HL-60/S4 treated with phorbol 12-myristate 13-acetate at 8.2 ng/mL for 4 days and 3 days (cell line): ENCODE results near the gene CSNK1E.

Source experiments
- in situ Hi-C: fragments of 300-500 bp; cut with MboI; formaldehyde crosslinking; loops from 2 replicates; pipeline ENCODE4 v1.15.0; 2022; ENCODE audit warnings: low sequenced_read_pairs

Gene CSNK1E

DNA sequence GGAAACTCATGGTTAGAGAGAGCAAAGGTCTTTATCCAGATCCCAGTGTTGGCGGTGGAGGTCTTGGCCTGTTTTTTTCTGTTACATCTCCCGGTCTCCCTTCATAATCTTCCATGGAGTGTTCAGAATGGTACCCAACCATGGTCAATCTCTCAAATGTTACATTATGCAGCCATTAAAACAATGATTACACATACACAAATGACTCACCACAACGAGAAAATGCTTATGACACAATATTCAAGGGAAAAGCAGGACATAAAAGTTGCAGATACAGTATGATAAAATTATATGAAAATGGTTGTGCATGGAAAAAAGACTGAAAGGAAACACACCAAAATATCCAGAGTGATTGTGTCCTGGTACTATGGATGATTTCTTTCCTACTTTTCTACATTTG, 17.8 kb upstream of the CSNK1E start:
- in situ Hi-C loops, result no loop called here

DNA sequence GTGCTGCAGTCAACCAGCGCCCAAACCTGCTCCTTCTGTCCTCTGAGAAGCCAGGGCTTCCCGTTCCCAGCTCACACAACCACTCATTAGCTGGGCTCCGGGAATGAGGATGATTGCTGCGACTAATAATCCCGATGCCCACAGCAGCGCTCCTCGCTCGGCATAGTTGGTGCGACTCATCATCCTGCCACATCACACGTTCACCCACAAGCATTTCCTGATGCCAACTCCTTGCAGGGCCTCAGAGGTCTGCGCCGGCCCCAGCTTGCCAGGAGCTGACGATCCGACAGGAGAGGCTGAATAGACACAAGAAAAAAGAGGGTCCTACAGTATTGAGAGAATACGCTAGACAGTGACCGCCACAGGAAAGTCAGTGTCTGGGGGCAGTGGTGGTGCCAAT, 10.6 kb upstream of the CSNK1E start:
- in situ Hi-C loops, result no loop called here

DNA sequence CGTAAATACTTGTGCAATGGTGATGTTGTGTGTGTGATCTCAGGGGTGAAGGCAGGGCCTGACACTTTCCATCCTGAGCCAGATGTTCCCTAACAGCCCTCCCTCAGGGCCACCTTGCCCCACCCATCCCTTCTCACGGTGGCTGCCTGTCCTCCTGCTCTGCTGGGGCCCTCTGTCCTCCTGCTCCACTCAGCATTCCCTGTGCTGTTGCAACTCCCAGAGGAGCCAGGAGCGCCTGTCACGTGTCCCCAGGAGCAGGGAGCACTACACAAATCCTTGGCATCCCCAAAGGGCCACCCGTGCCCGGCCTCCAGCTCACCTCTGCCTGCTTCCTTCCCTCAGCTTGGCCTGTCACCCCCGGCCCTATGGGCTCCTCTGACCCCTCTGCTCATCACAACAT, 10.2 kb upstream of the CSNK1E start:
- in situ Hi-C loops, result no loop called here

DNA sequence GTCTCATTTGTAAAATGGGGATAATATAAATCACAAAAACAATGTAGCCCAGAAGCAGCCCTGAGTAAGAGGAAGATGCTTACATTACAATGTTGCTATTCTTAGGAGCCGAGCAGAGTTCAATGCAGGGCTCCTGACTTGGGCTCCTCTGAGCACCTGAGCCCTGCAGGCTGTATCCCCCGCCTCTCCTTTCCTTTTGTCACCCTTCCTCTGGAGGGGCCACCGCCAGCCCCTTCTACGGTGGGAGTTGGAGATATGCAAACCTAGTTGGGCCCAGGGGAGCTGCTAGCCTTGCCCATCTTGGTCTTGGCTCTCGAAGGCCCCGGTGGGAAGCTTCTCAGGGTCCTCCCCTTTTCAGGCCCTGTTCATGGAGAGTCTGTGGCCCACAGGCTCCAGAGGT, 8.4 kb upstream of the CSNK1E start:
- in situ Hi-C loops, result no loop called here

- in situ Hi-C loops, result no loop called here
These were observed 3.6 kb upstream of the CSNK1E start for GRCh38 chr22:38320605-38321402.

DNA sequence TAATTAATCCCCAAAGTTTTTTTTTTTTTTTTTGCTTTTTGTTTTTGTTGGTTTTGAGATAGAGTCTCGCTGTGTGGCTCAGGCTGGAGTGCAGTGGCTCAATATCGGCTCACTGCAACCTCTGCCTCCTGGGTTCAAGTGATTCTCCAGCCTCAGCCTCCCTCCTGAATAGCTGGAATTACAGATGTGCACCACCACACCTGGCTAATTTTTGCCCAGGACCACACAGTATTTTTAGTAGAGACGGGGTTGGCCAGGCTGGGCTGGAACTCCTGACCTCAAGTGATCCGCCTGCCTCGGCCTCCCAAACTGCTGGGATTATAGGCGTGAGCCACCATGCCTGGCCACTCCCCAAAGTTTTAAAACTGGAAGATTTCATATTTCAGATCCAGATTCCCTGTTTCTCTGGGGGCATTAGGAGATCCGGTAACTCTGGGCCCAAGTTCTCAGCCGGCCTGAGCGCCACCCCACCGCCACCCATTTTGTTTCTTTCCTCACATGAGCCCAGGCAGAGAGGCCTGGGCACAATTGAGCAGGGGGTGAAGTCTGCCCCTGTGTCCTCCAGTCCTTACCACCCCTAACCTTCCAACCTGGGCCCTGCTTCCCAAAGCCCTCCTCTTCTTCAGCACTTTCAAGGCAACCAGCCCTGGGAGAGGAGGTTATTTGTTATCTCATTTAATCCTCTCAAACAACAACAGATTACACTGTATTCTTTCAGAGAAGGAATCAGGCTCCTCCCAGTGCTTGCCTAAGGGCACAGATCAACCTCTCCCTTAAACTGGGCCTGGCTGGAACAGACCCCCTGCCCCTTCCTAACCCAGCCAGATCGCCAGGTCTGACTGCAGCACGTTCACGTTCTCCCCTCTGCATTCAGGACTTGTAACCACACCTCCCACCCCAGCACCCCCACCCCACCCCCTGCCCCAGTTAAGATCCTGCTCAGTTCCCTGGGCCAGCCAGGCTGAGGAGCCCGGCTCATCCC, 1.9 kb upstream of the CSNK1E start:
- in situ Hi-C loops, result no loop called here

DNA sequence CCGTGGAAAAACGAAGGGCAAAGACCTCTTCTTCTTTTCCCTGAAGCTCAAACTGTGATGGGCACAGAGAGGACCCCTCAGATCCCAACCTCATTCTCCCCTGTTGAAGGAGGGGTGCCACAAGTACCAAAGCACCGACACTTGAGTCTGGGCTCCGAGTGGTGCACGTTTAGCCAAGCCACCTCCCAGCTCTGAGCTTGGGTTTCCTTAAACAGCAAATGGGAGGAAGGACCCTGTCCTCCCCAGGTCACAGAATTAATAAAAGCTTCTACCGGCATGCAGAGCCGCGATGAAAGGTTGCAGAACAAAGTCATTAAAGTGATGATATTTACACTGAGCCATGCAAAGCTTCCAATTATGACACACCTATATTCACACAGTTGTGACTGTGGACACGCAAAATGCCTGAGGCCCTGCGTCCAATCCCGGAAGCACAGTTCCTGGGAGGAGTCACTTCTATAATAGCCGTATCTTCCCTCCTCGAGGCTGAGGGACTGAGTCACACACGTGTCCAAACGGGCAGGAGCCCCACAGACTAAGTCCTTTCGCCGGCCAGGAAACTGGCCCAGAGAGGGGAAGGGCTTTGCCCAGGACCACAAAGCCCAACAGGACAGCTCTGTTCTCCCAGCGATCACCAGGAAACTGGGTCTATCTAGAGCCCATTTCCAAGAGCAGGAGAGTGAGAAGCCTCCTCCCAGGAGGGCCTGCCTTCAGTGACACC, 922 bp upstream of the CSNK1E start:
- in situ Hi-C loops, result no loop called here

GRCh38 chr22:38316364-38317121, 690 bp downstream of the CSNK1E start:
- in situ Hi-C loops, result no loop called here

- in situ Hi-C loops, result no loop called here
These were observed 1.3 kb downstream of the CSNK1E start for GRCh38 chr22:38315823-38316363.

GRCh38 chr22:38314933-38315822, 2.1 kb downstream of the CSNK1E start:
- in situ Hi-C loops, result no loop called here

- in situ Hi-C loops, result no loop called here
These were observed 2.9 kb downstream of the CSNK1E start for GRCh38 chr22:38314051-38314932.

DNA sequence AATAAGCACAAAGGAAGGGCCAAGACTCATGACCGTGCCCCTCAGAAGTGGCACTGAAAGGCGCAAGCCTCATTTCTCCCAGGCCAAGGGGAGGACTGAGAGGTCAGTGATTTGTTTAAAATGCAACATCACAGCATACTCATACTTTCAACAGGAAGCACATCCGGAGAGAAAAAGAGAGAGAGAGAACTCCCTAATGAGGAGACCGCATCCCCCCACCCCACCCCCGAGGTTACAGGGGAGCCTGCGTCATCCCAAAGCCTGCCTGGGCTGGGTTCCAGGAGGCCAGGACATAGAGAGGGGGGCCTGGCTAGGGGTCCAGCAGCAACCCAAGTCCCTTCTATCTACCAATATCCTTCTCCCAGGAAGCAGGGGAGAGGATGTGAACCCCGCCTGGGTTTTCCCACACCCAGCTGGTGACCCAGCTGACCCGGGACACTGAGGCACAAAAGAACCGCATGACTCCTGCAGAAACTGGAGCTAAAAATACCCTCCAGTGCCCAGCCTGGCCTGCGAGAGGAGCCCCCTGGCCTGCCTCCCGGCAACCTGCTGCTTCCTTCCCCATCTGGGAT, 3.8 kb downstream of the CSNK1E start:
- in situ Hi-C loops, result no loop called here

DNA sequence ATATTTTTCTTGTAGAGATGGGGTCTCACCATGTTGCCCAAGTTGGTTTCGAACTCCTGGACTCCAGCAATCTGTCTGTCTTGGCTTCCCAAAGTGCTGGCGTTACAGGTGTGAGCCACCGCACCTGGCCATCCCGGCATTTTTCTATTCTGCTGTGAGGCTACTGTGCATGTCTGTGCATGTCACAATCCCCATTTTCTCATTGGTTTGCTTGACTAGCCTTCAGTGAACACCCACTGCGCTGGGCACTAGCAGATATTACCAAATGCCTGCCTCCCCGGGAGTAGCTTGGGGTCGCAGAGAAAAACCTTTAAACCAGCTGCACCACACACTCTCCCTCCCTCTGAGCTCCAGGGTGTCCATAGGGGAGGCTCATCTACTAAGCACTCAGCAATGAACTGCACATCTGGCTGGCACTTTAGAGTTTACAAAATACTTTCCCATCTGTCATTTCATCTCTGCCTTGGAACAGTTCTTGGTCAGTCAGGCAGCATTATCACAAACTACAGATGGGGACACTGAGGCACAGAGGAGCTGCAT, 4.9 kb downstream of the CSNK1E start:
- in situ Hi-C loops, result no loop called here

GRCh38 chr22:38311323-38311620, 6.0 kb downstream of the CSNK1E start:
- in situ Hi-C loops, result no loop called here

GRCh38 chr22:38310518-38311322, 6.5 kb downstream of the CSNK1E start:
- in situ Hi-C loops, result no loop called here

DNA sequence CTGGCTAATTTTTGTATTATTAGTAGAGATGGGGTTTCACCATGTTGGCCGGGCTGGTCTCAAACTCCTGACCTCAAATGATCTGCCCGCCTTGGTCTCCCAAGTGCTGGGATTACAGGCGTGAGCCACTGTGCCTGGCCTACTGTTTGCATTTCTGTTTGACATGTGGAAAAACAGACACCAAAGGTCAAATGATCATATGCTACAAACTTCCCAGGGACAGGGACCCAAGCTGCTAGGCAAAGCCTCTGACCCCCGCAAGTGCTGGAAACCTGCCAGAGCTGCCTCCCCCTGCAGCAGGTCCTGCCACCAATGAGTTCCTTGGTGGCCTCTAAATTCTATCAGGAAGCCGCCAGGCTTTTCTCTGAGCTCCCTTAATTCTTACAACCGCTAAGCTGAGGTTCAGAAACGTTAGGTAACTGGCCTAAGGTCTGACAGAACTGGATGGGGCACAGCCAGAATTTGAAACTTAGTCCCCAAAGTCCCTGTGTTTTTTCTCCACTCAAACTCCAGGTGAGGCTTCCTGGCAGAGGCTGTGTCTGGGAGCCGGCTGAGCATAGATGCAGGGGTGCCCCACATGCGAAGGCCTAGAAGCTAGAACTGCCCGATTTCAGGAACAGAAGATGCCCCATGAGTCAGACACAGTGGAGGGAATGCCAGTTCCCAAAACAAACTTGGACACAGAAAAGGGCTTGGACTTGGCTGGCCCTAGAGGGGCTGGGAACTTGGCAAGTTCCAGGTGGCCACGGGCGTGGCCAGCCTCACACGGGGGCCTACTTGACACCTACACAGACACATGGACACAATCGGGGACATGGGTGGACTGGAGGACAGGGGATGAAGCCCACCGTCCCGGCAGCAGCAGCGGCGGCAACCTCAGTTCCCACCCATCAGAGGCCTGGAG, 7.4 kb downstream of the CSNK1E start:
- in situ Hi-C loops, result no loop called here
